SU-DHL-6 (cell line): ENCODE data around the gene NAXE.

Source experiments
- EZH2phosphoT487 ChIP-seq: fragments of 200-600 bp; sonication (generic), shearing (Covaris generic); conservative IDR thresholded peaks from 2 replicates; pipeline ENCODE4 v1.6.1; 2018; ENCODE audit warnings: mild to moderate bottlenecking, antibody characterized with exemption, low read length, moderate library complexity, mixed read lengths
- TF ChIP-seq, protein P1 (sequence below): fragments of 200-600 bp; sonication (generic); IDR thresholded peaks from one replicate; pipeline ENCODE4 v1.5.1; 2017; ENCODE audit warnings: antibody characterized with exemption, mild to moderate bottlenecking, low read length, moderate library complexity; ENCODE audit not compliant: insufficient read depth, poor library complexity, severe bottlenecking

DNA sequence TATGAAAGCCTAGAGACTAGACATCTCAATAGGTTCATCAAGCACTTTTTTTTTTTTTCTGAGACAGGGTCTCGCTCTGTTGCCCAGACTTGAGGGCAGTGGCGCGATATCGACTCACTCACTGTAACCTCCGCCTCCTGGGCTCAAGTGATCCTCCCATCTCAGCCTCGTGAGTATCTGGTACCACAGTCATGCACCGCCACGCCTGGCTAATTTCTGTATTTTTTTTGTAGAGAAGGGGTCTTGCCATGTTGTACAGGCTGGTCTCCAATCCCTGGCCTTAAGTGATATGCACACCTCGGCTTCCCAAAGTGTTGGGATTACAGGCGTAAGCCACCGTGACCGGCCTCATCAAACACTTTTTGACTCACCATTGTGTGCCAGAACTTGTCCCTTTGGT, 10.3 kb downstream of the NAXE start:
- TF ChIP-seq, protein P1, sequence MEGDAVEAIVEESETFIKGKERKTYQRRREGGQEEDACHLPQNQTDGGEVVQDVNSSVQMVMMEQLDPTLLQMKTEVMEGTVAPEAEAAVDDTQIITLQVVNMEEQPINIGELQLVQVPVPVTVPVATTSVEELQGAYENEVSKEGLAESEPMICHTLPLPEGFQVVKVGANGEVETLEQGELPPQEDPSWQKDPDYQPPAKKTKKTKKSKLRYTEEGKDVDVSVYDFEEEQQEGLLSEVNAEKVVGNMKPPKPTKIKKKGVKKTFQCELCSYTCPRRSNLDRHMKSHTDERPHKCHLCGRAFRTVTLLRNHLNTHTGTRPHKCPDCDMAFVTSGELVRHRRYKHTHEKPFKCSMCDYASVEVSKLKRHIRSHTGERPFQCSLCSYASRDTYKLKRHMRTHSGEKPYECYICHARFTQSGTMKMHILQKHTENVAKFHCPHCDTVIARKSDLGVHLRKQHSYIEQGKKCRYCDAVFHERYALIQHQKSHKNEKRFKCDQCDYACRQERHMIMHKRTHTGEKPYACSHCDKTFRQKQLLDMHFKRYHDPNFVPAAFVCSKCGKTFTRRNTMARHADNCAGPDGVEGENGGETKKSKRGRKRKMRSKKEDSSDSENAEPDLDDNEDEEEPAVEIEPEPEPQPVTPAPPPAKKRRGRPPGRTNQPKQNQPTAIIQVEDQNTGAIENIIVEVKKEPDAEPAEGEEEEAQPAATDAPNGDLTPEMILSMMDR, result no peak
- TF ChIP-seq EZH2phosphoT487, result no peak
